HG03045 (cell line): ENCODE results near the gene DNAJC3.
"Not testable (repeated sequence)": the region's sequence is repeated elsewhere in the genome, so short reads cannot be mapped to it uniquely, and the experiment has no call there.

Source experiments
- ATAC-seq: cut with Tn5 transposase; IDR thresholded peaks from one replicate; pipeline ENCODE4 v1.9.1; 2021; ENCODE audit warnings: mild to moderate bottlenecking, moderate library complexity; ENCODE audit not compliant: unreplicated experiment

DNAJC3 gene

GRCh38 chr13:95713651-95714050 lies 36.7 kb downstream of the DNAJC3 start:
- ATAC-seq = no peak

GRCh38 chr13:95714142-95714832 lies 37.3 kb downstream of the DNAJC3 start:
- ATAC-seq = no peak

- ATAC-seq = no peak
Observed at GRCh38 chr13:95716231-95716630, 39.3 kb downstream of the DNAJC3 start.

- ATAC-seq = no peak
Observed at GRCh38 chr13:95722241-95722640, 45.3 kb downstream of the DNAJC3 start.

GRCh38 chr13:95723438-95723837 lies 46.5 kb downstream of the DNAJC3 start:
- ATAC-seq = no peak

GRCh38 chr13:95724252-95724651 lies 47.3 kb downstream of the DNAJC3 start:
- no peak for ATAC-seq

GRCh38 chr13:95726876-95727275 lies 49.9 kb downstream of the DNAJC3 start:
- no peak for ATAC-seq

GRCh38 chr13:95728957-95729356 lies 52.0 kb downstream of the DNAJC3 start:
- no peak for ATAC-seq

GRCh38 chr13:95734124-95734523 lies 57.2 kb downstream of the DNAJC3 start:
- ATAC-seq = no peak

GRCh38 chr13:95740071-95740978 lies 63.4 kb downstream of the DNAJC3 start:
- not testable (repeated sequence) for ATAC-seq

GRCh38 chr13:95740979-95741320 lies 64.0 kb downstream of the DNAJC3 start:
- ATAC-seq = no peak

GRCh38 chr13:95741584-95742563 lies 64.9 kb downstream of the DNAJC3 start:
- ATAC-seq = no peak

GRCh38 chr13:95743192-95743591 lies 66.3 kb downstream of the DNAJC3 start:
- no peak for ATAC-seq

- no peak for ATAC-seq
Observed at GRCh38 chr13:95745289-95745688, 68.3 kb downstream of the DNAJC3 start.

- ATAC-seq = no peak
Observed at GRCh38 chr13:95745752-95746151, 68.8 kb downstream of the DNAJC3 start.

- ATAC-seq = no peak
Observed at GRCh38 chr13:95749545-95749944, 72.6 kb downstream of the DNAJC3 start.

- ATAC-seq = no peak
Observed at GRCh38 chr13:95752677-95753076, 75.7 kb downstream of the DNAJC3 start.

GRCh38 chr13:95754069-95754468 lies 77.1 kb downstream of the DNAJC3 start:
- no peak for ATAC-seq

GRCh38 chr13:95756072-95756471 lies 79.1 kb downstream of the DNAJC3 start:
- no peak for ATAC-seq

- ATAC-seq = not testable (repeated sequence)
Observed at GRCh38 chr13:95762626-95763025, 85.7 kb downstream of the DNAJC3 start.

GRCh38 chr13:95763601-95764000 lies 86.7 kb downstream of the DNAJC3 start:
- ATAC-seq = no peak
